ES-I3 (cell line): ENCODE data around the gene SEPTIN14.
"Not testable (repeated sequence)": the region's sequence is repeated elsewhere in the genome, so short reads cannot be mapped to it uniquely, and the experiment has no call there.

Experiments
- H3K36me3 ChIP-seq: 2 replicates; pipeline ENCODE4 v1.6.1; 2013; ENCODE audit warnings: mild to moderate bottlenecking, low read length, control low read depth, moderate library complexity; ENCODE audit not compliant: insufficient read depth
- H3K4me1 ChIP-seq: 2 replicates; pipeline ENCODE4 v1.6.1; 2013; ENCODE audit warnings: mild to moderate bottlenecking, control low read depth, low read length; ENCODE audit not compliant: insufficient read depth
- H3K9ac ChIP-seq: 2 replicates; pipeline ENCODE4 v1.6.1; 2013; ENCODE audit warnings: low read depth, mild to moderate bottlenecking, low read length, moderate library complexity
- H3K9me3 ChIP-seq: 2 replicates; pipeline ENCODE4 v1.6.1; 2013; ENCODE audit warnings: mild to moderate bottlenecking, low read length, moderate library complexity; ENCODE audit not compliant: control insufficient read depth, insufficient read depth

The SEPTIN14 gene

DNA sequence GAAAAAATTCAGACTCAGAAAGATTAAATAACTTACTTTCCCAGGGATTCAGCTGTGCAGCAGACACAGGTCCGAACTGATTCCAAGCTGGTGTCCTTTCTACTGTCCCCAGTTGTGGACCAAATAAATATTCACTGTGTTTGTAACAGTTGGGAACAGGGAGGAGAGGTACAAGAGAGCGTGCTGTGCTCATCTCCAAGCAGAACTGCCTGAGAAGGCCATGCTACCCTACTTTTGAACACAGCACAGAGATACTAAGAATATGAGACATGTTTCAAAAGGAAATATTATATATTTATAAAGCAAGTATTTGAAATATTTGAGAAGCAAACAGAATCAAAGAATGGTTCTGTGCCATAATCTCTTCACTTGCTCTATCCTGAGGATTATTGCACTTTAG, at the start of gene SEPTIN14:
SEPTIN14 (minus strand) TSS at position 101 of the 400 bp plus-strand sequence. CDS start 756 bp downstream, outside the sequence.
- not testable (repeated sequence) for H3K9ac ChIP-seq, H3K36me3 ChIP-seq, H3K9me3 ChIP-seq, H3K4me1 ChIP-seq

DNA sequence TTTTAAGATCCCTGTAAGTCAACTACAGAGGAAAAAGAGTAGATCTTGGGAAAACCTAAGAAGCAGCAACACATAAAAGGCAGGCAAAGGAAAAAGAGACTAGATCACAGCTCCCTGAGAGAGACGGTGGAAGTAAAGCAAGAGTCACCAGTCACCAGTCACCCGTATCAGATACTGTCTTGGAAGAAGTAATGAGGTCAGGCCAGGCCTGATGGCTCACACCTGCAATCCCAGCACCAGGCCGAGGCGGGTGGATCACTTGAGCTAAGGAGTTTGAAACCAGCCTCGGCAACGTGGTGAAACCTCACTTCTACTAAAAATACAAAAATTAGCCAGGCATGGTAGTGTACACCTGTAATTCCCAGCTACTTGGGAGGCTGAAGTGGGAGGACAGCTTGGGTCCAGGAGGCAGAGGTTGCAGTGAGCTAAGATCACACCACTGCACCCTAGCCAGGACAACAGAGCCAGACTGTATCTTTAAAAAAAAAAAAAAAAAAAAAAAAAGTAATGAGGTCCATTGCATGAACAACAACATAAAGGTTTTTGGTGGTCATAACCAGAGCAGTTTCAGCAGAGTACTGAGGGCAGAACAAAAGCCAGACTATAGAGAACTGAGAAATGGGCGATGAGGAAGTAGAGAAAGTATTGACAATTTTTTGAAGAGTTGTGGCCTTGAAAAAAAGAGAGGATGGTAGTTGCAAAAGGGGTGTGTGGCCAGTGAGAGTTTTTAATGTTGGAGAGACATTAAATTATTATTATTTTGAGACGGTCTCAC, 41.6 kb upstream of the SEPTIN14 start:
- H3K4me1 ChIP-seq, result 0 out of 2 replicates have a peak, but pooled peaks cover 4% of the 10 kb centered on the region
- H3K9me3 ChIP-seq, result no peaks in the 10 kb centered on the region
- no peak overlapping the region for H3K9ac ChIP-seq
- peaks cover 2% of the 10 kb centered on the region; the same call in 1 of the 2 replicates for H3K36me3 ChIP-seq

DNA sequence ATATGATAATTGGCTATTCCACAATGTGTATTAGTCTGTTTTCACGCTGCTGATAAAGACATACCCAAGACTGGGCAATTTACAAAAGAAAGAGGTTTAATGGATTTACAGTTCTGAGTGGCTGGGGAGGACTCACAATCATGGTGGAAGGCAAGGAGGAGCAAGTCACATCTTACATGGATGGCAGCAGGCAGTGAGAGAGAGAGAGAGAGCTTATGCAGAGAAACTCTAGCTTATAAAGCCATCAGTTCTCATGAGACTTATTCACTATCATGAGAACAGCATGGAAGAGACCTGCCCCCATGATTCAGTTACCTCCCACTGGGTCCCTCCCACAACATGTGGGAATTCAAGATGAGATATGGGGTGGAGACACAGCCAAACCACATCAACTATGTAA, 38.5 kb upstream of the SEPTIN14 start:
- H3K4me1 ChIP-seq, H3K9ac ChIP-seq, H3K36me3 ChIP-seq, H3K9me3 ChIP-seq: not testable (repeated sequence)

DNA sequence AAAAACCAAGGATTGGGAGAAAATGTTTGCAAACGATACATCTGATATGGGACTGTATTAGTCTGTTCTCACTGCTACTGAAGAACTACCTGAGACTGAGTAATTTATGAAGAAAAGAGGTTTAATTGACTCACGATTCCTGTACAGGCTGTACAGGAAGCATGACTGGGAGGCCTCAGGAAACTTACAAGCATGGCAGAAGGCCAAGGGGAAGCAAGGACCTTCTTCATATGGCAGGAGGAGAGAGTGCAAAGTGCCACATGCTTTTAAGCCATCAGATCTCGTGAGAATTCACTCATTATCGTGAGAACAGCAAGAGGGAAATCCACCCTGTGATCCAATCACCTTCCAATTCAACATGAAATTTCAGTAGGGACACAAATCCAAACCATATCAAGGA, 35.7 kb upstream of the SEPTIN14 start:
- no peaks in the 10 kb centered on the region for H3K9me3 ChIP-seq
- peaks cover 2% of the 10 kb centered on the region; the same call in 1 of the 2 replicates for H3K36me3 ChIP-seq
- H3K4me1 ChIP-seq, result peaks cover 4% of the 10 kb centered on the region
- H3K9ac ChIP-seq, result no peak overlapping the region

DNA sequence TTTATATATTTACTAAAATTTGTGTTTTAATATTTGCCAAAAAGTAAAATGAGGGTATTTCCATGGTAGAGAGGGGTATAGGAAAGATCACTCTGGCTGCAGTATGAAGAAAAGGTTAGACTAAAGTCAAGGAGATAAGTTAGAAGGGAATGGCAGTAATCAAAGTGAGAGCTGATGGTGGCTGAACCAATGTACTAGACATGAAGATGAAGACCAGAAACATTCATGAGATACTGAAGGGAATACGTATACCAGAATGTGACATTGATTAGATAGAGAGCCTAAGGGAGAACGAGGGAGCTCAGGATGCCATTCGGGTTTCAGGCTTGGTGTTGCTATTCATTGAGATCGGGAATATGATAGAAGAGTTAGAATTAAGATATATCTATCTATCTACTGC, 32.5 kb upstream of the SEPTIN14 start:
- H3K9ac ChIP-seq, result no peak overlapping the region
- no peaks in the 10 kb centered on the region for H3K9me3 ChIP-seq
- H3K4me1 ChIP-seq, result peaks cover 4% of the 10 kb centered on the region
- H3K36me3 ChIP-seq, result no peaks in the 10 kb centered on the region

DNA sequence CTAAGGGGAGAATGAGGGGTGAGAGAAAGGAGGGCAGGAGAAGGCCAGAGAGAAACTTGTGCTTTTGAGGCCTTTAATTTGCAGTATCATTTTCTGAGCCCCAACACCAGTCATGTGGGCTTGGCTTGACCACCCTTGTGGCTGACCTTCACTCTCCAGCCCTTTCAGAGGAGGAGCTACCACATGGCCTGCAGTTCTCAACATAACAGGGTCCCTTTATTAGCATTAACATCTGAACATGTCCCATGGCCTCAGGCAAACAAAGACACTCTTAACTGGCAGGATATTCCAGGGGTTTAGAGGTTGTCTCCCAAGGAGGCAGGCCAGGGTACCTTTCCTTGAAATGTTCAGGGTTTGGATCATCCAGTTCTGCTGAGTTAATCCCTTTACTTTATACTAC, 31.4 kb upstream of the SEPTIN14 start:
- H3K9ac ChIP-seq, result no peak overlapping the region

DNA sequence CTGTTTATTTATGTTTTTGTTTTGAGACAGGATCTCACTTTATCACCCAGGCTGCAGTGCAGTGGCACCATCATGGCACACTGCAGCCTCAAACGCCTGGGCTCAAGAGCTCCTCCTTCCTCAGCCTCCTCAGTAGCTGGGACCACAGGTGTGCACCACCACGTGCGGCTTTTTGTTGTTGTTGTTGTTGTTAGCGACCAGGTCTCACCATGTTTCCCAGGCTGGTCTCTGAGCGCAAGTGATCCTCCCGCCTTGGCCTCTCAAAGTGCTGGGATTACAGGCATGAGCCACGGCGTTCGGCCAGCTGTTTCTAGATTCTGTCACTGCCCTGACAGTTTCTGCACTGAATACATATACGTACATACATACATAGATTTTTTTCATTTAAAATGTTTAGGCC, 25.8 kb upstream of the SEPTIN14 start:
- peak overlapping the region; percentile 85; the same call in 1 of the 2 replicates for H3K9ac ChIP-seq
- H3K4me1 ChIP-seq, H3K36me3 ChIP-seq: not testable (repeated sequence)

More for the DNA sequence above, 31.4 kb upstream of the SEPTIN14 start:
- Histone ChIP-seq H3K9me3 (no peaks in the 10 kb centered on the region), H3K4me1 (peaks cover 4% of the 10 kb centered on the region), H3K36me3 (no peaks in the 10 kb centered on the region)

DNA sequence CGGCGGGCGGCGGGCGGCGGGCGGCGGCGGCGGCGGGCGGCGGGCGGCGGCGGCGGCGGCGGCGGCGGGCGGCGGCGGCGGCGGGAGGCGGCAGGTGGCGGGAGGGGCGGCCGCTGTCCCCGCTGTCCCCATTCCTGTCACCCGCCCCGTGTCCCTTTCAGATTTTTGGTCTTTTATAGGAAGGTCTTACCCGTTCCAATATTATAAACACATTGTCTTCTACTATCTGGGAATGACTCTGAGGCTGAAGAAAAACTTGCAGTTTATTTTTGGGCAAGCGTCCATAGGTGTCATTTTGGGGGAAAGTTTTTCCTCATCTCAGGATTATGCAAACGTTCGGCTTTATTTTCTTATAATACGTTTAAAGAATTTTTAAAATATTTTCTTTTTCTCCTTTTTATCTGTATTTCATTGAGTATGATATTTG, 25.3 kb upstream of the SEPTIN14 start:
- Histone ChIP-seq H3K36me3 (no peaks in the 10 kb centered on the region), H3K9me3 (no peaks in the 10 kb centered on the region), H3K4me1 (no peaks in the 10 kb centered on the region), H3K9ac (peak overlapping the region; percentile 85)

More for the DNA sequence above, 25.8 kb upstream of the SEPTIN14 start:
- not testable (repeated sequence) for H3K9me3 ChIP-seq

DNA sequence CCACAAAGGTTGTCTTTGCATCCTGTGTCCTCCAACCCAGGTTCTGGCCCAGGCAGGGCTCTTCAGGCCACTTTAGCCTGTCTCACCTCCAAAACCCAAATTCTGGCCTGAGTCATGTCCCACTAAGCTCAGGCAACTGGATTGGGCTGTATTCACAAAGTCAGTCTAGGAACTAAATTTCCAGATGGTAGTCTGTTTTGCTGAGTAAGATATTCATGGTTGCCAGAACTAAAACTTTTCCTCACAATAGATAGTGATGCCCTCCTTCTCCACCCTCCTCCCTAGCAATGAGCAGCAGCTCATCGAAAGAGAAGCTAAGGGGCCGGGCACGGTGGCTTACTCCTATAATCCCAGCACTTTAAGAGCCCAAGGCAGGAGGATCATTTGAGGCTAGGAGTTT, 21.8 kb upstream of the SEPTIN14 start:
- Histone ChIP-seq H3K4me1 (no peaks in the 10 kb centered on the region), H3K9ac (no peak overlapping the region), H3K9me3 (no peaks in the 10 kb centered on the region), H3K36me3 (no peaks in the 10 kb centered on the region)

DNA sequence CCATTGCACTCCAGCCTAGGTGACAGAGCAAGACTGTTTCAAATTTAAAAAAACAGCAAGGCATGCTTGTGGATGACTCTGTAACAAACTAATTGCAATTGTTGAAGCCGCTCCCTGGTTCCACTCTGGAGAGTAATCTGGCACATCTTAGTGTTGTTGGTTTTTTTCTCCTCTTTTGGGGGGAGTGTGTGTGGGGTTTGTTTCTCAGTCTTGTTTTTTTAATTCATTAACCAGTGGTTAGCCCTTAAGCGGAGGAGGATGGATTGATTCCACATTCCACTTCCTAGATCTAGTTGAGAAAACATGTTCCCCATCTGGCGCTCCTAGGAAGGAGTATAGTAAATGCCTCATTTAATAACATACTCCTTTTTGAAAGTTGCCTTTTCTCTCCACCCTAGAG, 16.1 kb upstream of the SEPTIN14 start:
- Histone ChIP-seq H3K9ac (no peak overlapping the region), H3K36me3 (no peaks in the 10 kb centered on the region), H3K4me1 (no peaks in the 10 kb centered on the region; the same call in 1 of the 2 replicates), H3K9me3 (no peaks in the 10 kb centered on the region)

DNA sequence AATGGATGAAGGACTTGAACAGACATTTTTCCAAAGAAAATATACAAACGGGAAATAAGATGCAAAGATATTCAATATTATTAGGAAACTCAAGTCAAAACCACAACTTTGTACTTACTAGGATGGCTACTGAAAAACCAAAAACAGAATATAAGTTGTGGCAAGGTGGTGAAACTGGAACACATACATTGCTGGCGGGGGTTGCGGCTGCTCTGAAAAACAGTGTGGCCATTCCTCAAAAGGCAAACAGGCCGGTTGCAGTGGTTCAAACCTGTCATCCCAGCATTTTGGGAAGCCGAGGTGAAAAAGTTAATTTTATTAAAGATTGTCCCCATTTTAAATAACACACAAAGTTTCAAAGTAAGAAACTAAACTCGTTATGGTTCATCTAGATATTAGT, 14.8 kb upstream of the SEPTIN14 start:
- Histone ChIP-seq H3K9ac (no peak overlapping the region), H3K9me3 (no peaks in the 10 kb centered on the region), H3K4me1 (no peaks in the 10 kb centered on the region; the same call in 1 of the 2 replicates), H3K36me3 (no peaks in the 10 kb centered on the region)

DNA sequence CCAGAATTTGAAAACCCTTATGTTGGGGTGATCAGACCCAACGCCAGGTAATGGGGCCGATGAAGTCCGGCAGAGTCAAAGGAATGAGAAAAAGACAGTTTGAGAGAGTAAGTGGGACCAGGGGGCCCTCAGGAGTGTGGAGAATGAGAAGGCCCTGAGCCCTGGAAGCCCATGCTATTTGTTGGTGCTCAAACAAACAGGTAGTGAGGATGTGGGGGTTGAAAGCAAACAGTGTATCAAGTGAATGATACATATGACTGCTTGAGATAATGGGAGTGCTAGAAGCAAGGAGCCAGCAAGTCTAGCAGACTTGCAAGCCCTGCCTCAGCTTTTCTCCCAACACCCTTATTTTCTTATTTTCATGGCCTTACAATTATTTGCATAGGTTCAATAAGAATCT, 11.2 kb upstream of the SEPTIN14 start:
- no peak overlapping the region for H3K9ac ChIP-seq
- no peaks in the 10 kb centered on the region for H3K36me3 ChIP-seq
- H3K4me1 ChIP-seq, result no peaks in the 10 kb centered on the region; the same call in 1 of the 2 replicates
- H3K9me3 ChIP-seq, result no peaks in the 10 kb centered on the region

DNA sequence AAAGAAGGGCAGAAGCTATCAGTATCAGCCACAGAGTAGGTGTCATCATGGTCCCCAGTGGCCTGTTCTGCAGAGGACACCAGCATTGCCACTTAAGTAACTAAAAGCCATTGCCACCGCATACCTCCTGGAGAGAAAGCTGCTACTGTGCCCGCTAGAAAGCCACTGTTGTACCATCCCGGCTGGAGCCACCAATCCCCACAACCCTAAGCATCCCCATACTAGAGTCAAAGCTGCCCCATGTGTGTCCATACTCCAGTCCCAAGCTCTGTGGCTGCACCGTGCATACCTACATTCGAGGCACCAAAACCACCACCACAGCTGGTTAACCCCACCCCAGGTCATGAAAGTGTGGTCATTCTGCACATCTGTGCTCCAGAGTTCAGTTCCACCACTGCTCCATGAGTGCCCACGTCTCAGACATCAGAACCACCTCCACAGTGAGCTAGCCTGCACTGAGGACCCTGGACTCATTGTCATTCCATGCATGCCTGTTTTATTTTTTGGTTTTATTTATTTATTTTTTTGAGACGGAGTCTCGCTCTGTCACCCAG, 9.5 kb upstream of the SEPTIN14 start:
- Histone ChIP-seq H3K9me3 (no peaks in the 10 kb centered on the region), H3K4me1 (no peaks in the 10 kb centered on the region), H3K36me3 (no peaks in the 10 kb centered on the region)

DNA sequence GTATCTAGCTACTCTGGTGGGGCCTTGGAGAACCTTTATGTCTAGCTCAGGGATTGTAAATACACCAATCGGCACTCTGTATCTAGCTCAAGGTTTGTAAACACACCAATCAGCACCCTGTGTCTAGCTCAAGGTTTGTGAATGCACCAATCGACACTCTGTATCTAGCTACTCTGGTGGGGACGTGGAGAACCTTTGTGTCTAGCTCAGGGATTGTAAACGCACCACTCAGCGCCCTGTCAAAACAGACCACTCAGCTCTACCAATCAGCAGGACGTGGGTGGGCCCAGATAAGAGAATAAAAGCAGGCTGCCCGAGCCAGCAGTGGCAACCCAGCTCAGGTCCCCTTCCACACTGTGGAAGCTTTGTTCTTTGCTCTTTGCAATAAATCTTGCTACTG, 6.4 kb upstream of the SEPTIN14 start:
- H3K9ac ChIP-seq, H3K4me1 ChIP-seq: not testable (repeated sequence)

More for the DNA sequence above, 9.5 kb upstream of the SEPTIN14 start:
- no peak overlapping the region for H3K9ac ChIP-seq

DNA sequence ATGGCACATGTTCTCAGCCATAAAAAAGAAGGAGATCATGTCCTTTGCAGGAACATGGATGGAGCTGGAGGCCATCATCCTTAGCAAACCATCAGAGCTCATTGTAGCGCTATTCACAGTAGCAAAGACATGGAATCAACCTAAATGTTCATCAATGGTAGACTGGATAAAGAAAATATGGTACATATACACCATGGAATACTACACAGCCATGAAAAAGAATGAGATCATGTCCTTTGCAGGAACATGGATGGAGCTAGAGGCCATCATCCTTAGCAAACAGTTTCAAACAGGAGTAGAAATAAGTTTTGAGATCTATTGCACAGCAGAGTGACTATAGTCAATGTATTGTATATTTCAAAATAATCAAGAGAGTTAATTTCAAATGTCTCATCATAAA, 17.4 kb downstream of the SEPTIN14 start:
- not testable (repeated sequence) for H3K9me3 ChIP-seq, H3K9ac ChIP-seq, H3K36me3 ChIP-seq, H3K4me1 ChIP-seq

More for the DNA sequence above, 6.4 kb upstream of the SEPTIN14 start:
- not testable (repeated sequence) for H3K9me3 ChIP-seq, H3K36me3 ChIP-seq
